Transverse colon (tissue), 4 donors: ENCODE data around the gene SLC12A7.

Experiments
- CTCF ChIP-seq, 5 experiments: fragments of 200-600 bp in 3 of 5; fragments of 450-650 bp in 2 of 5; sonication (generic) in 3 of 5; IDR thresholded peaks; 1 replicate in 2 of 5; 2 replicates in 3 of 5; pipeline ENCODE4 v1.5.1; 2016 to 2017; ENCODE audit warnings: antibody characterized with exemption in 5 of 5, inconsistent platforms in 3 of 5, mild to moderate bottlenecking in 2 of 5, moderate library complexity in 1 of 5
- EP300 ChIP-seq: sonication (generic); formaldehyde crosslinking; IDR thresholded peaks from one replicate; pipeline ENCODE4 v1.6.1; 2017; ENCODE audit warnings: antibody characterized with exemption, low read depth
- POLR2A ChIP-seq: fragments of 450-650 bp; IDR thresholded peaks from one replicate; pipeline ENCODE4 v1.6.1; 2016; ENCODE audit warnings: antibody characterized with exemption, mild to moderate bottlenecking, moderate library complexity
- POLR2AphosphoS5 ChIP-seq, 3 donors: sonication (generic); formaldehyde crosslinking; IDR thresholded peaks; one replicate each; pipeline ENCODE4 v1.6.1; 2016; ENCODE audit warnings: antibody characterized with exemption in 3 of 3

GRCh38 chr5:1073239-1074102, 38.4 kb downstream of the SLC12A7 start:
- TF ChIP-seq POLR2A (no peak), CTCF (IDR thresholded peaks at IDR 0.05) (no peak), EP300 (no peak), POLR2AphosphoS5 (IDR thresholded peaks at IDR 0.05) (peak in 2 of 3 donors; percentile 51 to 62)
